Measurements from ENCODE around the gene BSN.
A peak's percentile ranks its signal among the peaks of the same experiment; 100 is the strongest.

Gene BSN

DNA sequence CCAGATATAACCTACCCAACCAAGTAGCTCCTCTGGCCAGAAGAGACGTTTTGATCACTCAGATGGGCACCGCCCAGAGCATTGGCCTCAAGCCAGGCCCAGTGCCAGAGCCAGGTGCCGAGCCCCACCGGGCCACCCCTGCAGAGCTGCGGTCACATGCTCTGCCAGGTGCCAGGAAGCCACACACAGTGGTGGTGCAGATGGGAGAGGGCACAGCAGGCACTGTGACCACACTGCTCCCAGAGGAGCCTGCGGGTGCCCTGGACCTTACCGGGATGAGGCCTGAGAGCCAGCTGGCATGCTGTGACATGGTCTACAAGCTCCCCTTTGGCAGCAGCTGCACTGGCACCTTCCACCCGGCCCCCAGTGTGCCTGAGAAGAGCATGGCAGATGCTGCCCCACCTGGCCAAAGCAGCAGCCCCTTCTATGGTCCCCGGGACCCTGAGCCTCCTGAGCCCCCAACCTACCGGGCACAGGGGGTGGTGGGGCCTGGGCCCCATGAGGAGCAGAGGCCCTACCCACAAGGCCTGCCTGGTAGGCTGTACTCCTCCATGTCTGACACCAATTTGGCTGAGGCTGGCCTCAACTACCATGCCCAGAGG, 100.8 kb downstream of the BSN start:
- DNase-seq: no peak

DNA sequence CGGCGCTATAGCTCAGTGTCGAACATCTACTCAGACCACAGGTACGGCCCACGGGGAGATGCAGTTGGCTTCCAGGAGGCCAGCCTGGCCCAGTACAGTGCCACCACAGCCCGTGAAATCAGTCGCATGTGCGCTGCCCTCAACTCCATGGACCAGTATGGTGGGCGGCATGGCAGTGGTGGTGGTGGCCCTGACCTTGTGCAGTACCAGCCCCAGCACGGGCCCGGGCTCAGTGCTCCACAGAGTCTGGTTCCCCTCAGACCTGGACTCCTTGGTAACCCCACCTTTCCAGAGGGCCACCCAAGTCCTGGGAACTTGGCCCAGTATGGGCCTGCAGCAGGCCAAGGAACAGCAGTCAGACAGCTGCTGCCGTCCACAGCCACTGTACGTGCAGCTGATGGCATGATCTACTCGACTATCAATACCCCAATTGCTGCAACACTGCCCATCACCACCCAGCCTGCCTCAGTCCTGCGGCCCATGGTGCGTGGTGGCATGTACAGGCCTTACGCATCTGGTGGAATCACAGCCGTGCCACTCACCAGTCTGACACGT, 101.5 kb downstream of the BSN start:
- no peak for DNase-seq

DNA sequence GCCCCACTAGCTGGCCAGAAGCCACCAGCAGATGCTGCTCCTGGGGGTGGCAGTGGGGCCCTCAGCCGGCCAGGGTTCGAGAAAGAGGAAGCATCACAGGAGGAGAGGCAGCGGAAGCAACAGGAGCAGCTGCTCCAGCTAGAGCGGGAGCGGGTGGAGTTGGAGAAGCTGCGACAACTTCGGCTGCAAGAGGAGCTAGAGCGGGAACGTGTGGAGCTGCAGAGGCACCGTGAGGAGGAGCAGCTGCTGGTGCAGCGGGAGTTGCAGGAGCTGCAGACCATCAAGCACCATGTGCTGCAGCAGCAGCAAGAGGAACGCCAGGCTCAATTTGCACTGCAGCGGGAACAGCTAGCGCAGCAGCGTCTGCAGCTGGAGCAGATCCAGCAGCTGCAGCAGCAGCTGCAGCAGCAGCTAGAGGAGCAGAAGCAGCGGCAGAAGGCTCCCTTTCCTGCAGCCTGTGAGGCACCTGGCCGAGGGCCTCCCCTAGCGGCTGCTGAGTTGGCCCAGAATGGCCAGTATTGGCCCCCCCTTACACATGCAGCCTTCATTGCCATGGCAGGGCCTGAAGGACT, 102.3 kb downstream of the BSN start:
- DNase-seq: no peak

DNA sequence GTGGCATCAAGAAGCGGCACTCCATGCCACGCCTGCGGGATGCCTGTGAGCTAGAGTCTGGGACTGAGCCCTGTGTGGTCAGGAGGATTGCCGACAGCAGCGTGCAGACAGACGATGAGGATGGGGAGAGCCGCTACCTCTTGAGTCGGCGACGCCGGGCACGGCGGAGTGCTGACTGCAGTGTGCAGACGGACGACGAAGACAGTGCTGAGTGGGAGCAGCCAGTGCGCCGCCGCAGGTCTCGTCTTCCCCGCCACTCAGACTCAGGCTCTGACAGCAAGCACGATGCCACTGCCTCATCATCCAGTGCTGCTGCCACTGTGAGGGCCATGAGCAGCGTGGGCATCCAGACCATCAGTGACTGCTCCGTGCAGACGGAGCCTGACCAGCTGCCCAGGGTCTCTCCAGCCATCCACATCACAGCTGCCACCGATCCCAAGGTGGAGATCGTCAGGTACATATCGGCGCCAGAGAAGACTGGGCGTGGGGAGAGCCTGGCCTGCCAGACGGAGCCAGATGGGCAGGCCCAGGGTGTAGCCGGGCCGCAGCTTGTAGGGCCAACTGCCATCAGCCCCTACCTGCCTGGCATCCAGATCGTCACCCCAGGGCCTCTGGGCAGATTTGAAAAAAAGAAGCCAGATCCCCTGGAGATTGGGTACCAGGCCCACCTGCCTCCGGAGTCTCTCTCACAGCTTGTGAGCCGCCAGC, 103.1 kb downstream of the BSN start:
- DNase-seq: no peak

DNA sequence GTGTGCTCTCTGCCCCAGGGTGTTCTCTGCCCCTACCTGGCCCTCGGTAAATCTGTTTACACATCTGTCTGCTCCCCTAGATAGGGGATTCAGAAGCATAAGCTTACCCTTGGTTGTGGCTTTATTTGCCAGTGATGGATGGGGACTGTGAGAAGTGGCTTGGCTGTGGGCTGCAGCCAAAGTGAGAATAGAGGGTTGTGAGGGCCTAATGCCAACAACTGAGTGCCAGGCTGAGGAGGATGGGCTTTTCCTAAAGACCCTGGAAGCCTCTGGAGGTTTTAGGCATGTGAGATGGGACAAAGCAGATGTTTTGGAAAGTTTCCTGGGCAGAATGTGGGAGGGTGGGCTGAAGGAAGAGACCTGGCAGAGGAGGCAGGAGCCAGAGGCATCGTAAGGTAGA, 104.4 kb downstream of the BSN start:
- DNase-seq: no peak

DNA sequence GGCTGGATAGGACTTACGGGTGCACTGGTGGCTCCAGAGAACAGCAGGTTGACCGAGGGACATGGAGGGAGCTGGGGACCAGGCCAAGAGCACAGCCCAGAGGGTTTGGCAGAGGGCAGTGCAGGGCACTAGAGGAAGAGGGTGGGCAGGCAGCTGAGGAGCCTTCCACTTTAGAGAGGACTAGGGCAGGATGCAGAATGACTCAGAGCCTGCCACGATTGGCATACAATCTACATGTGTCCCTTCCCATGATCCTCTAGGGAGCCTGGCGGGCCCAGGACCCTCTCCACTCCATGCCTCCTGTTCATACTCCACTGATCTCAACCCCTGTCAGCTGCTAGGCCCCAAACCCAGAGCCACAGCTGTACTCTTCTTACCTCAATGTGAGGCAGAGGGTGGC, 105.5 kb downstream of the BSN start:
- no peak for DNase-seq

GRCh38 chr3:49661281-49661680, 107.0 kb downstream of the BSN start:
- no peak for DNase-seq

GRCh38 chr3:49662021-49662420, 107.7 kb downstream of the BSN start:
- DNase-seq: no peak

GRCh38 chr3:49662720-49663413, 108.6 kb downstream of the BSN start:
- no peak for DNase-seq

- no peak for DNase-seq
These were observed 109.6 kb downstream of the BSN start for GRCh38 chr3:49663831-49664230.

- DNase-seq: no peak
These were observed 110.0 kb downstream of the BSN start for GRCh38 chr3:49664300-49664699.

DNA sequence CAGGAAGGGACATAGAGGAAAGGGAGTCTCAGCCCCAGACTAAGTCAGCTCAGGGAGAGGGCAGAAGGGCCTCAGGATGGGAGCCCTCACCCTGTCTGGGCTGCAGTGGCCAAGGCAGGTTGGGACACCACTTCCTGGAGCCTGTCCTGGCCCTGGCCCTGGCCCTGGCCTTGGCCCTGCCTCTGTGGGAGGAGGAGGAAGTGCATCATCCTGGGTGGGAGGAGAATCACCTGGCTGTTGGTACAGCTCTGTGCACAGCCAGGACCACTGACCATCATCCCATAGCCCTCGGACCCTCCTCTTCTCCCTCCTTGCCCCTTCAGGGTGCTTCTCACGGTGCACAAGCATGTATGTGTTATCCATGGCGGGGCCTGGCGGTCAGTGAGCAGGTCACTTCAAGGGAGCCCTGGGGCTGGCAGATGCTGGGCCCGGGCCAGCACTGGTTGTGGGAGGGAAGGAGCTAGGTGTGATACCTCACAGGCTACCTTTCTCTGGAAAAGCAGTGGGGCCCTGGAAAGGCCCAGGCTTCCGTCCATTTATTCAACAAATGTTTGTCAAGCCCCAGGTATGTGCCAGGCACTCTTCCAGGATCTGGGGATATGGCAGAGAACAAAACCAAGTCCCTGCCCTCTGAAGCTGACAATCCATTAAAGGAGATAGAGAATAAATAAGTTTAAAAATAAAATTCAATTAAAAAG, 111.7 kb downstream of the BSN start:
- DNase-seq: no peak

- no peak for DNase-seq
These were observed 112.3 kb downstream of the BSN start for GRCh38 chr3:49666592-49666991.

GRCh38 chr3:49667701-49668413, 113.6 kb downstream of the BSN start:
- peak in 3 of 56 donors; percentile 7 to 19 (median 9) for DNase-seq

DNA sequence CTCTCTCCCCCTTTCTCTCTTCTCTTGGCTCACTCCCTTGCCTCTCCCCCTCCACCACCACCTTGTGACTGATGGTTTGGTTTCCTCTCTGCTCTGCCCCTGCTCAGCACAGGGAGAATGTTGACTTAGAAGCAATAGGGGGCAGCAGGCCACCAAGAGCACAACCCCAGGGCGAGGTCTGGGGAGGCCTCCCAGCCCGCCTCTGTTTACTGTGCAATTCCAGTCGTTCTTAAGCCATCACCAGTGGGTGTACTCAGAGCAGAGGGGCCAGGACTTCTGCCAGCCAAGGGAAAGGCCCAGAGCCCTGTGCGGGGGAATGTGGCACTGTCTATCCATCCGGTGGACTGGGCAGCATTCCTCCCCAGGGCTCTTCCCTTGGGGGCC, 114.1 kb downstream of the BSN start:
- no peak for DNase-seq

DNA sequence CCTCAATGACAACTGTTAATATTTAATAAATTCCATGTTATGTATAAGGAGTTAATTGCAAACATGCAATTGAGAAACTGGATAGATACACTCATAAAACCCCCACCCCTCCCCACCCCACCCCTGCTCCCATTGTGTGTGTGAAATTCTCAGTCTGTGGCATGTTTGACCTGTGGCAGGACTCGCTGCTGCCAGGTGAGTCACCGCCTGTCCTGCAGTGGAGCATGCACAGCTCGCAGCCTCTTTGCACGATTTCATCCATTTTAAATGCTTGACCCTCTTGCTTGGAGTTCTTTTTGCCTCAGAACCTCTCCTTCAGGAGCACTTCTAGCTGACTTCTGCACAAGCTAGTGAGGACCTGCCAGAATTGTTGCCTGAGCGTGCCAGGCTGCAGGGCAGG, 114.6 kb downstream of the BSN start:
- DNase-seq: no peak

- no peak for DNase-seq
These were observed 115.1 kb downstream of the BSN start for GRCh38 chr3:49669352-49669751.

GRCh38 chr3:49670940-49671290, 116.6 kb downstream of the BSN start:
- DNase-seq: no peak

GRCh38 chr3:49671291-49672288, 117.3 kb downstream of the BSN start:
- DNase-seq: no peak

Measured in amygdala (tissue), 56 donors.